Psoas muscle (tissue), 8 donors: ENCODE results near the gene TULP4. TPM values are rescaled to one million over a fixed set of nuclear protein-coding genes. Genes with fewer than 3 reads are reported as not detected.
"Not testable (repeated sequence)": the region's sequence is repeated elsewhere in the genome, so short reads cannot be mapped to it uniquely, and the experiment has no call there.

ENCODE experiments used
- ATAC-seq, 4 donors: fragments of 200-7000 bp; cut with Tn5 transposase; one replicate each; pipeline ENCODE4 v1.9.1; 2020; ENCODE audit warnings: moderate library complexity in 3 of 4, mild to moderate bottlenecking in 2 of 4
- DNase-seq, 2 donors: peaks; one replicate each; pipeline ENCODE4 v3.0.0-alpha.2; 2020
- H3K27ac ChIP-seq: fragments of 200-600 bp; one replicate; pipeline ENCODE4 v1.8.0; 2022
- H3K27me3 ChIP-seq, 3 donors: fragments of 200-600 bp in 1 of 3; one replicate each; pipeline versions ENCODE4 v1.6.1 to v1.8.0; 2013 to 2022; ENCODE audit warnings: low read length in 2 of 3, mild to moderate bottlenecking in 2 of 3, moderate library complexity in 1 of 3; ENCODE audit not compliant: insufficient read depth in 3 of 3
- H3K36me3 ChIP-seq, 2 donors: fragments of 200-600 bp in 1 of 2; one replicate each; pipeline versions ENCODE4 v1.6.1 to v1.8.0; 2013 to 2022; ENCODE audit warnings: low read depth in 1 of 2, mild to moderate bottlenecking in 1 of 2, moderate library complexity in 1 of 2; ENCODE audit not compliant: insufficient read depth in 1 of 2
- H3K4me1 ChIP-seq: fragments of 200-600 bp; one replicate; pipeline ENCODE4 v1.8.0; 2022
- H3K4me3 ChIP-seq: fragments of 200-600 bp; one replicate; pipeline ENCODE4 v1.8.0; 2022; ENCODE audit warnings: mild to moderate bottlenecking
- H3K9me3 ChIP-seq: fragments of 200-600 bp; one replicate; pipeline ENCODE4 v1.8.0; 2022
- WGBS, 3 donors: extraction: QIAGEN DNeasy Blood & Tissue Kit; methylation state at CpG; one replicate each; pipeline versions ENCODE4 v1.1.6 to v1.1.7; 2013; 5-methylcytosine and 5-hydroxymethylcytosine counted together
- intact Hi-C, 2 donors: fragments of 100-400 bp; cut with DNase I; formaldehyde crosslinking; loops; one replicate each; pipeline versions ENCODE4 v1.11.0 to v1.14.2; 2022
- polyA plus RNA-seq, 3 donors: library from polyadenylated mRNA; stranded (reverse); fragments of 200-250 nt; gene quantifications; one replicate each; pipeline ENCODE4 v1.2.3, GENCODE V29; 2013
- total RNA-seq, 4 donors: library from RNA; stranded (reverse); fragmentation: NEBNext Ultra II Directional in 2 of 4; extraction: Animal tissue kit (Norgen Biotek cat#: 25700) in 2 of 4; gene quantifications; one replicate each; pipeline versions ENCODE4 v1.2.1 to v1.2.4, GENCODE V29; 2021 to 2023
- TF ChIP-seq, protein P1 (sequence below): fragments of 200-600 bp; IDR thresholded peaks from one replicate; pipeline ENCODE4 v1.8.0; 2022; ENCODE audit warnings: antibody characterized with exemption
- donor health status: healthy with polysubstance abuse.
- donor health status: DM: no; HTN: no; CAD: no; lungs with moderate emphysema.
- donor health status: Bipolar disorder and iron deficiency.
- donor health status: healthy.
- donor health status: DM: yes; HTN: yes; CAD: no.
- donor health status: DM: no; HTN: no; CAD: no.
- donor health status: DM: no; HTN: no; CAD: no.
- donor health status: DM: yes; HTN: yes; CAD: no.

The TULP4 gene
- total and polyA plus RNA-seq, 7 donors, result 2.2 to 103 (median 63.2) TPM

DNA sequence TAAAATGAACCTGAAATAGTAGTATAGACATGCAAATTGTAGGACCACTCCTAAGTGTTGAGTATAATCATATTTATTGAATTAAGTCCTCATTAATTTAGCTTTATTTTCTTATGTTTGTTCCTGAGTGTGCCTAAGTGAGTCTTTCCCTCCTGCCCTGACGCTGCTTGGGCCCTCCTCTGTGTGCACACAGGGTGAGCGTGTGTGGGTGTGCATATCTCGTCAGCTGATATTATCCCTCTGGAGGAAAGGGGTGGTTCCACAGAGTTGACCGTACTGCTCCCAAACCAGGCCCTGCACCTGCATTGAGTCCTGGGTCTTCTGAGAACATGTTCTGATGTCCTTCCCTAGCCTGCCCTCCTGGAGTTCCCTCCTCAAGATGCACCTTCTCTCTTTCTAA is 28.0 kb downstream of the TULP4 start:
- 91 to 97% (median 92%) methylated on average over 4 of the region's 4 CpGs for WGBS, 3 donors
- ATAC-seq (no peak), DNase-seq (no peak)
- H3K4me1 ChIP-seq, result peaks cover 22% of the 10 kb centered on the region
- no peak overlapping the region for H3K27ac ChIP-seq
- no peaks in the 10 kb centered on the region for H3K27me3 ChIP-seq
- H3K36me3 ChIP-seq, result no peaks in the 10 kb centered on the region
- no peak overlapping the region for H3K4me3 ChIP-seq
- intact Hi-C loops, result no loop called here
- no peaks in the 10 kb centered on the region for H3K9me3 ChIP-seq
- TF ChIP-seq, protein P1, sequence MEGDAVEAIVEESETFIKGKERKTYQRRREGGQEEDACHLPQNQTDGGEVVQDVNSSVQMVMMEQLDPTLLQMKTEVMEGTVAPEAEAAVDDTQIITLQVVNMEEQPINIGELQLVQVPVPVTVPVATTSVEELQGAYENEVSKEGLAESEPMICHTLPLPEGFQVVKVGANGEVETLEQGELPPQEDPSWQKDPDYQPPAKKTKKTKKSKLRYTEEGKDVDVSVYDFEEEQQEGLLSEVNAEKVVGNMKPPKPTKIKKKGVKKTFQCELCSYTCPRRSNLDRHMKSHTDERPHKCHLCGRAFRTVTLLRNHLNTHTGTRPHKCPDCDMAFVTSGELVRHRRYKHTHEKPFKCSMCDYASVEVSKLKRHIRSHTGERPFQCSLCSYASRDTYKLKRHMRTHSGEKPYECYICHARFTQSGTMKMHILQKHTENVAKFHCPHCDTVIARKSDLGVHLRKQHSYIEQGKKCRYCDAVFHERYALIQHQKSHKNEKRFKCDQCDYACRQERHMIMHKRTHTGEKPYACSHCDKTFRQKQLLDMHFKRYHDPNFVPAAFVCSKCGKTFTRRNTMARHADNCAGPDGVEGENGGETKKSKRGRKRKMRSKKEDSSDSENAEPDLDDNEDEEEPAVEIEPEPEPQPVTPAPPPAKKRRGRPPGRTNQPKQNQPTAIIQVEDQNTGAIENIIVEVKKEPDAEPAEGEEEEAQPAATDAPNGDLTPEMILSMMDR, result no peak

DNA sequence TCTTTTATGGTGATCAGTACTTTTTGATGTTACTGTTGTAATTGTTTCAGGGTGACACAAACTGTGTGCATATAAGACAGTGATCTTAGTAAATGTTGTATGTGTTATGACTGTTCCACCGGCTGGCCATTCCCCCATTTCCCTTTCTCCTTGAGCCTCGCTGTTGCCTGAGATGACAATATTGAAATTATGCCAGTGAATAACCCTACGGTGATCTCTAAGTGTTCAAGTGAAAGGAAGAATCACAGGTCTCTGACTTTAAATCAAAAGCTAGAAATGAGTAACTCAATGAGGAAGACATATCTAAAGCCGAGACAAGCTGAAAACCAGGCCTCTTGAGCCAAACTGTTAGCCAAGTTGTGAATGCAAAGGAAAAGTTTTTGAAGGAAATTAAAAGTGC is 32.3 kb downstream of the TULP4 start:
- Histone ChIP-seq H3K36me3 (no peaks in the 10 kb centered on the region), H3K27me3 (no peaks in the 10 kb centered on the region), H3K4me1 (no peaks in the 10 kb centered on the region), H3K9me3 (no peaks in the 10 kb centered on the region), H3K4me3 (no peak overlapping the region), H3K27ac (no peak overlapping the region)
- ATAC-seq, result no peak
- intact Hi-C loops, result no loop called here
- WGBS, 3 donors, result 91 to 98% (median 94%) methylated on average over 4 of the region's 4 CpGs
- no peak for DNase-seq
- TF ChIP-seq, protein P1, result no peak

DNA sequence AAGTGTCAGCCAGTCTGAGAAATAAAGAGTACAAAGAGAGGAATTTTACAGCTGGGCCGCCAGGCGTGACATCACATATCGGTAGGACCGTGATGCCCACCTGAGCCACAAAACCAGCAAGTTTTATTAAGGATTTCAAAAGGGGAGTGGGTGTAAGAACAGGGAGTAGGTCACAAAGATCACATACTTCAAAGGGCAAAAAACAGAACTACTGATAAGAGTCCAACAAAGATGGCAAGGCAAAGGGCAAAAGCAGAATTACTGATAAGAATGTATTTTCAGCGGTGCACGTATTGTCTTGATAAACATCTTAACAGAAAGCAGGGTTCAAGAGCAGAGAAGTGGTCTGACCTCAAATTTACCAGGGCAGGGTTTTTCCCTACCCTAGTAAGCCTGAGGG is 33.2 kb downstream of the TULP4 start:
- H3K36me3 ChIP-seq, H3K4me1 ChIP-seq, H3K27me3 ChIP-seq, ATAC-seq, H3K27ac ChIP-seq, H3K4me3 ChIP-seq, intact Hi-C loops, DNase-seq, H3K9me3 ChIP-seq: not testable (repeated sequence)
- 97 to 99% (median 97%) methylated on average over 6 of the region's 6 CpGs for WGBS, 3 donors

DNA sequence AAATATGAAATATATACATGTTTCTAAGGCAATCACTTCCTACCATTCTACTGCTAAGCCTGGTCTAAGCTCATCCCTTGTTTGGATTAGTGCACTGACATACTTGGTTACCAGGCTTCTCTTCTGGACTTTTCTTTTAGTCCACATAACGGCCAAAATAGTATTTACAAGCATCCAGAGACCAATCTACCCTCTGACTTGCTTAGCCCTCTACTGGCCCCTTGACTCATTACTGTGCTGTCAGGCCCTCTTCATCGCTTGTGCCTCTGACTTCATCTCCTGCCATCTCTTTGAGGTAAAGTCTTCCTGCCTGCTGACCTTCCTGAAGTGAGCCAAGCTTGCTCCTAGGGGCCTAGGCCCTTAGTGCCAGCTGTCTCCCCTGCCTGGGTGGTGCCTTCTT is 35.1 kb downstream of the TULP4 start:
- ATAC-seq (no peak), DNase-seq (no peak)
- no peaks in the 10 kb centered on the region for H3K27me3 ChIP-seq
- H3K9me3 ChIP-seq, result no peaks in the 10 kb centered on the region
- intact Hi-C loops, result no loop called here
- no peaks in the 10 kb centered on the region for H3K36me3 ChIP-seq
- no peaks in the 10 kb centered on the region for H3K4me1 ChIP-seq
- 88 to 98% (median 93%) methylated on average over 2 of the region's 2 CpGs for WGBS, 3 donors
- TF ChIP-seq, protein P1, result no peak
- H3K27ac ChIP-seq, result no peak overlapping the region
- no peak overlapping the region for H3K4me3 ChIP-seq

DNA sequence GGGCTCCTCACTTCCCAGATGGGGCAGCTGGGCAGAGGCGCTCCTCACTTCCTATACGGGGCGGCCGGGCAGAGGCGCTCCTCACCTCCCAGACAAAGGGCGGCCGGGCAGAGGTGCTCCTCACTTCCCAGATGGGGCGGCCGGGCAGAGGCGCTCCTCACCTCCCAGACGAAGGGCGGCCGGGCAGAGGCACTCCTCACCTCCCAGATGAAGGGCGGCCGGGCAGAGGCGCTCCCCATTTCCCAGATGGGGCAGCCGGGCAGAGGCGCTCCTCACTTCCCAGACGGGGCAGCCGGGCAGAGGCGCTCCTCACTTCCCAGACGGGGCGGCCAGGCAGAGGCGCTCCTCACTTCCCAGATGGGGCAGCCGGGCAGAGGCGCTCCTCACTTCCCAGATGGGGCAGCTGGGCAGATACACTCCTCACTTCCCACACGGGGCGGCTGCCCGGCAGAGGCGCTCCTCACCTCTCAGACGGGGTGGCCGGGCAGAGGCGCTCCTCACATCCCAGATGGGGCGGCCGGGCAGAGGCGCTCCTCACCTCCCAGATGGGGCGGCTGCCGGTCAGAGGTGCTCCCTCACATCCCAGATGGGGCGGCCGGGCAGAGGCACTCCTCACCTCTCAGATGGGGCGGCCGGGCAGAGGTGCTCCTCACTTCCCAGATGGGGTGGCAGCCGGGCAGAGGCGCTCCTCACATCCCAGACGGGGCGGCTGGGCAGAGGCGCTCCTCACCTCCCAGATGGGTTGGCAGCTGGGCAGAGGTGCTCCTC is 36.7 kb downstream of the TULP4 start:
- H3K4me3 ChIP-seq, H3K27ac ChIP-seq, H3K27me3 ChIP-seq, intact Hi-C loops, H3K9me3 ChIP-seq, DNase-seq, ATAC-seq, H3K36me3 ChIP-seq: not testable (repeated sequence)
- 91 to 95% (median 92%) methylated on average over 29 to 47 of the region's 47 CpGs for WGBS, 3 donors
- H3K4me1 ChIP-seq, result peaks cover 10% of the 10 kb centered on the region

DNA sequence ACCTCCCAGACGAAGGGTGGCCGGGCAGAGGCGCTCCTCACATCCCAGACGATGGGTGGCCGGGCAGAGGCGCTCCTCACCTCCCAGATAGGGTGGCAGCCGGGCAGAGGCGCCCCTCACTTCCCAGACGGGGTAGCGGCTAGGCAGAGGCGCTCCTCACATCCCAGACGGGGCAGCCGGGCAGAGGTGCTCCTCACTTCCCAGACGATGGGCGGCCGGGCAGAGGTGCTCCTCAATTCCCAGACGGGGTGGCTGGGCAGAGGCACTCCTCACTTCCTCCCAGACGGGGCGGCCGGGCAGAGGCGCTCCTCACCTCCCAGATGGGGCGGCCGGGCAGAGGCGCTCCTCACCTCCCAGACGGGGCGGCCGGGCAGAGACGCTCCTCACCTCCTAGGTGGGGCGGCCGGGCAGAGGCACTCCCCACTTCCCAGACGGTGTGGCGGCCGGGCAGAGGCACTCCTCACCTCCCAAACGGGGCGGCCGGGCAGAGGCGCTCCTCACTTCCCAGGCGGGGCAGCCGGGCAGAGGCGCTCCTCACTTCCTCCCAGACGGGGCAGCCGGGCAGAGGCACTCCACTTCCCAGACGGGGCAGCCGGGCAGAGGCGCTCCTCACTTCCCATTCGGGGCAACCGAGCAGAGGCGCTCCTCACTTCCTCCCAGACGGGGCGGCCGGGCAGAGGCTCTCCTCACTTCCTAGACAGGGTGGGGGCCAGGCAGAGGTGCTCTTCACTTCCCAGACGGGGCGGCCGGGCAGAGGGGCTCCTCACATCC is 37.4 kb downstream of the TULP4 start:
- H3K9me3 ChIP-seq, DNase-seq, H3K36me3 ChIP-seq, H3K27ac ChIP-seq, H3K4me3 ChIP-seq, intact Hi-C loops, ATAC-seq, H3K27me3 ChIP-seq: not testable (repeated sequence)
- WGBS, 3 donors, result 96 to 99% (median 97%) methylated on average over 38 to 54 of the region's 54 CpGs
- peaks cover 12% of the 10 kb centered on the region for H3K4me1 ChIP-seq

DNA sequence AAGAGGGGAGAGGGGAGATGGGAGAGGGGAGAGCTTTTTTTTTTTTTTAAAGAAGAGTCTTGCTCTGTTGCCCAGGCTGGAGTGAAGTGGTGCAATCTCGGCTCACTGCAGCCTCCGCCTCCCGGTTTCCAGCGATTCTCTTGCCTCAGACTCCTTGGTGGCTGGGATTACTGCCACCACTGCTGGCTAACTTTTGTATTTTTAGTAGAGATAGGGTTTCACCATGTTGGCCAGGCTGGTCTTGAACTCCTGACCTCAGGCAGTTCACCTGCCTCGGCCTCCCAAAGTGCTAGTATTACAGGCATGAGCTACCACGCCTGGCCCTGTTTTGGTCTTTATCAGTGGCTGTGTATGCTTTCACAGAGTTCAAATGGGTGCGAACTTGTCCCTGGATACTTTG is 38.5 kb downstream of the TULP4 start:
- H3K27ac ChIP-seq, H3K4me3 ChIP-seq, intact Hi-C loops, H3K36me3 ChIP-seq, H3K27me3 ChIP-seq, H3K9me3 ChIP-seq, DNase-seq: not testable (repeated sequence)
- ATAC-seq, result peak in 3 of 4 donors; percentile 32 to 64 (median 45)
- H3K4me1 ChIP-seq, result peaks cover 12% of the 10 kb centered on the region
- WGBS, 3 donors, result 35 to 77% (median 39%) methylated on average over 7 of the region's 7 CpGs
